GM12801 (cell line): ENCODE measurements around the gene RAB3B.

Experiments used
- TF ChIP-seq, protein P1 (sequence below): IDR thresholded peaks from one replicate; pipeline ENCODE4 v1.5.1; 2011; ENCODE audit warnings: control low read depth; ENCODE audit not compliant: insufficient read length; ENCODE audit errors: extremely low read depth

RAB3B gene

DNA sequence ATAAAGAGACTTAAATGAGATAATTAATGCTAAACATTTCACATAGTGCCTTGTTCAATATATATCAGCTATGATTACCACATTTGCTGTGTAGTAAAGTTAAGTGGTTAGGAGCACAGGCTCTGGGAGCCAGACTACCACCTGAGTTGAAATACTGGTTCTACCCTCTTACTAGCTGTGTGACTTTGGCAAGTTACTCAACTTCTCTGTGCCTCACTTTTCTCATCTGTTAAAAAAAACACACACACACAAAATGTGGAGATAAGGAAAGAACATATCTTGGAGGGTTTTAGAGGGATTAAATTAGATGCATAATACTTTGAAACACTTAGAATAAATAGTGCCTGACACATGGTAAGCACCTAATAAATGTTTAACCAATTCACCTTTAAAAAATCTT is 60.2 kb downstream of the RAB3B start:
- TF ChIP-seq, protein P1, sequence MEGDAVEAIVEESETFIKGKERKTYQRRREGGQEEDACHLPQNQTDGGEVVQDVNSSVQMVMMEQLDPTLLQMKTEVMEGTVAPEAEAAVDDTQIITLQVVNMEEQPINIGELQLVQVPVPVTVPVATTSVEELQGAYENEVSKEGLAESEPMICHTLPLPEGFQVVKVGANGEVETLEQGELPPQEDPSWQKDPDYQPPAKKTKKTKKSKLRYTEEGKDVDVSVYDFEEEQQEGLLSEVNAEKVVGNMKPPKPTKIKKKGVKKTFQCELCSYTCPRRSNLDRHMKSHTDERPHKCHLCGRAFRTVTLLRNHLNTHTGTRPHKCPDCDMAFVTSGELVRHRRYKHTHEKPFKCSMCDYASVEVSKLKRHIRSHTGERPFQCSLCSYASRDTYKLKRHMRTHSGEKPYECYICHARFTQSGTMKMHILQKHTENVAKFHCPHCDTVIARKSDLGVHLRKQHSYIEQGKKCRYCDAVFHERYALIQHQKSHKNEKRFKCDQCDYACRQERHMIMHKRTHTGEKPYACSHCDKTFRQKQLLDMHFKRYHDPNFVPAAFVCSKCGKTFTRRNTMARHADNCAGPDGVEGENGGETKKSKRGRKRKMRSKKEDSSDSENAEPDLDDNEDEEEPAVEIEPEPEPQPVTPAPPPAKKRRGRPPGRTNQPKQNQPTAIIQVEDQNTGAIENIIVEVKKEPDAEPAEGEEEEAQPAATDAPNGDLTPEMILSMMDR: no peak

DNA sequence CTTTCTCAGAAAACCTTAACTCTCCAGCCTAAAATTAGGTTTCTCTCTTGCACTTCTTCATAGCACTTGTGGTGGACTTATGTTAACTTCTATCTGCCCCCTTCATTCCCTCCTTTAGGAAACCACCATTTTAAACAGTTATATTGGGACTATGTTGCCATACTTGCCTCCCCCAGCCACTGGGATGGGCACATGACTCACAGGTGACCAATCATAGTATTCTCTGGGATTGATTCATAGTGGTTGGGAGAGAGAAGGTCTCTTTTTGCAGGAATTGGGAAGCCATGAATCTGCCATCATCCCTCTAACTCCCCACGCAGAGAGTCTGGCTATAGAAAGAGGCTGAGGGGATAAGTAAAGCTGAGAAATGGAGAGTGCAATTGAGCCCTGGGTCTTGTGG is 61.6 kb downstream of the RAB3B start:
- TF ChIP-seq, protein P1: no peak

DNA sequence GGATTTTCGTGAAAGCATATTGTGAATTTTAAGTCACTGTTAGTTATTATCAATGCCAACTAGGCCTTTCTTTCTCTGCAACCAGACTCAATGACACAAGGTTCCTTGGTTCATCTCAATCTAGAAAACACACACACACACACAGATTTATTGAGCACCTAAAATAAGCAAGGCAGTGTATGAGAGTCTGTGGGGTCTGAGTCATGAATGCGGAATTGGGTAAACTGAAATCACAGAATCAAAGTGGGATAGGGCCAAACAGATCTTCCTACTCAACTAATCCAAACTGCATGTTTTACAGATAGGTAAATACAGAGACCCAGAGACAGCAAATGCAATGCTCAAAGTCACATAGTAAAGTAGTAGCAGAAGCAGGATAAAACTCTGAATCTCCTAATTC is 63.5 kb downstream of the RAB3B start:
- TF ChIP-seq, protein P1: no peak

DNA sequence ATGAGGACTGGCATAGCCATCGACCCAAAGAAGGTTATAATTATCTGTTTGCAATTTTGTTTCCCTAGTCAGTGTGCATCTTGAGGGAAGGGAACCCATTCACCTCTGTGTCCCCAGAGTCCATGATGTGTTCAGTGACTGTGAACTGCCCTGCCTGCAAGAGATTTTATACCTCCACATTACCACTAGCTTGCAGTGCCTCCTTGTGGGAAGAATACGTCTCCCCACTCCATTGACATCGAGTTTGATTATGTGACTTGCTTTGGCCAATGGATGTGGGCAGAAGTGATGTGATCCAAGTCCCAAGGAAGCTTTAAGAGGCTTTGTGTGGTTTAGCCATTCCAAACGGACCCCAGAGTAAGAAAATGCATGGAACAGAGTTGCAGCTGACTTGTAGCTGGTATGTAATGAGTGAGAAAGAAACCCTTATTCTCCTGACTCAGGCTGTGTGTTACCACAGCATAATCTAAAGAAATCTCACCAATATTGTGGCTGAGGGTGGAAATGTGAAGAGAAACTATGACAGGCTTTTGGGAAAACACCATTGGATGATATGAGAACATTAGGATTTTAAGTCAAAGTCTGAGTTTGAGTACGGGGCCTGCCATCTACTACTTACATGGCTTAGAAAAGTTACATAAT is 64.2 kb downstream of the RAB3B start:
- TF ChIP-seq, protein P1: no peak

DNA sequence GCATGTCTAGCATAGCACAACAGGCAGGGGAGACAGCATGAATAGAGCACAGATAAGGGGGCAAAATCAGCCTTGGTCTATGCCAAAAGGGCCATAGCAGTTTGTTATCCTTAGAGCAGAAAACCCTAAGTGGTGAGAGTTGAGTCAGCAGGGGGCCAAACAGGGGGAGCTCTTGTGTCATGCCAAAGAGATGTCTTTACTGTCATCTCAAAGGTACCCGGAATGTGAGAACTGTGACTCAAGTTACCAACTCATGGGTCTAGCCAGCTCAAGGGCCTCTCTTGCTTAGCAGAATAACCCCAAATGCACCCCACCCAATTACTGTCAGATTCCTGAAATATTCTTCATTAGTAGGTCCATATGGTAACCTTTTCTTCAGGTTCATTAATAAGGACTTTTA is 66.0 kb downstream of the RAB3B start:
- TF ChIP-seq, protein P1: no peak

DNA sequence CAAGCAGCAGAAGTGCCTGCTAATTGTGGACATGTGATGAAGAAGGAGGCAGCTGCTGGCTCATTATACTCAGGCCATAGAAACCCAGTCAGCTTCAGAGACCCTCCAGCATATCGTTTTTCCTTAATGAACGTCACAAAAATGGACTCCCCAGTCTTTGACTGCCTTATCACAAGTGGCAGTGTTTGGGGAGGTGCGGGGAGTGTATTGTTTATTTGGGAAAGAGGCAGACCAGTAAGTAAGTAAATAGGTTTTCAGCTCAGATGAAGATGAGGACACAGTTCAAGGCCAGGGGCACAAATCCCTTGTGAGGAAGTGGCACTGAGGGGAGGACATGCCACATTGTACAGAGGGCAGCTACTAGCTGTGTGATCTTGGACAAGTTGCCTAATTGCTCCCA is 68.5 kb downstream of the RAB3B start:
- TF ChIP-seq, protein P1: no peak

DNA sequence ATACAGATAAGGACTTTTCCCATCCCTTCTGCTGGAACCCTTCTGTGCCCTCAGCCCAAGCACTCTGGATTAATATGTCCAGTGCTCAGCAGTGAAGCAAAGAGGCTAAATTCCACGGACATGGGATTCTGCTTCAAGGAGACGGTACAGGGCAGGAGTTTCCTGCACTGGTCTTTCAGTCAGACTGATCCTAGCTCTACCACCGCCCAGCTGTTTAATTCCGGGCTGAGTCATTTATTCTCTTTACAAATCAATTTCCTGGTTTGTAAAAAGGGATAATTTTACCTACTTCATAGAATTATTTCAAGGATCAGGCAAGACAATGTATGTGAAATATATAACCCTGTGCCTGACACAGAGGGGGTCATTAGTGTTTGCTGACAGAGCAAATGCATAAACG is 70.4 kb downstream of the RAB3B start:
- TF ChIP-seq, protein P1: no peak
